GM19468 (cell line): ENCODE results near the gene TTC7B.

Experiments
- ATAC-seq: cut with Tn5 transposase; IDR thresholded peaks from one replicate; pipeline ENCODE4 v1.9.1; 2021; ENCODE audit warnings: mild to moderate bottlenecking, moderate library complexity, moderate number of reproducible peaks; ENCODE audit not compliant: unreplicated experiment; ENCODE audit errors: extremely low read depth

Gene TTC7B

DNA sequence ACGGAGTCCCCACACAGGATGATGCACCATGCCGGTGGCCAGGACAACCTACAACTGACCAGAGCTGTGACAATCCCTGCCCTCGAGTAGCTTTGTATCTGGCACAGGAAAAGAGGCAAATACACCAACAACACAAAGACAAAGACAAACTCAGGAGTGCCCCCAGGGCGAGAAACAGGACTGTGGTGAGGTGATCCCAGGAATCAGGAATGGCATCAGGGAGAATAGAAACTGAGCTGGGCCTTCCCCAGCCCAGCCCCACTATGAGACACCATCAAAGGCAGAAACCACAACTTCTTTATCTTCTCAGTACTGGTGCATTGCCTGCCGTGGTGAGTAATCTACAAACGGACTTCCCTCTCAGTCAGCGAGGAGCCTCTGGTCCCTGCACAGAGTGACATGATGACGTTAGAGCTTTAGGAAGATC, 157.7 kb downstream of the TTC7B start:
- no peak for ATAC-seq

GRCh38 chr14:90656973-90657372, 159.3 kb downstream of the TTC7B start:
- no peak for ATAC-seq

- no peak for ATAC-seq
Observed at GRCh38 chr14:90655829-90656228, 160.4 kb downstream of the TTC7B start.

- ATAC-seq: no peak
Observed at GRCh38 chr14:90654831-90655276, 161.4 kb downstream of the TTC7B start.

DNA sequence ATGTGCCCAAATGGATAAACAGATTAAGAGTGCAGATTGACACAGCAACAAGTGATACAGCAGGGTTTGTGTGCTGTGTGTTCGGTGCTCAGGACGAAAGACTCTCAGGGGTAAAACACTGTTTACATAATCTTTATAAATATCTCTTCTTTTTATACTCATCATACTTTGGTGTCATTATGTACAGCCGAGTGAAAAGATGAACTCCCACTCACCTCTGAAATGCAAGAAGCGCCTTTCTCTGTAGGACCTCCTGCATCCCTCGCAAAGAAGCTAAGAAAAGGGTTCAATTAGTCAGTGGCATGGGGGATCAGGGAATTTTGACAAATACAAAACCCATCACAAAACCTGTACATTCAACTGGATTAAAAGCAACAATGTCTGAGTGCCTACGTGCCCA, 163.6 kb downstream of the TTC7B start:
- ATAC-seq: no peak

DNA sequence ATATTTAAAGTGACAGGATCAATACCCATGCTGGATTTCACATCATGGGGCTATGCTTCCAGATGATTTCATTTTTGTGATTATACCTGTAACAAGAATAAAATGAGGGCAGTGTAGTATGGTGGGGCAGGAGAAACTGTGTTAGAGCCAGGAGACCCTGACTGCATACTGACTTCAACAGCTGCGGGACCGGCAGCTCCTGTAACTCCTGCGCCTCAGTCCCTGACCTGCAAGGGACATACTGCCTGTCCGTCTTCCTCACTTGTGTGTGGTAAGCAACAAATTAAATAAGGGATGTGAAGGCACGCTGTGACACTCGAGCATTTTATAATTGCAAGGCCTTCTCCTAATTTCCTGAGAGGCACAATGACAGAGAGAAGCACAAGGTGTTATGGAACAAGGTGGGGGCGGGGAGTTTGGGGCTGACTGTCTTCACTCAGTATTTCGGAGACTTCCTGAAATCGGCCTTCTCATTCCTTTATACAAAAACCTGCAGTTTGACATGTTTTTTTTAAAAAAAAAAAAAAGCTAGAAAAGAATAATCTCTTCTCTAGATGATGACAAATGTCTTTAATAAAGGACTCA, 164.2 kb downstream of the TTC7B start:
- no peak for ATAC-seq

DNA sequence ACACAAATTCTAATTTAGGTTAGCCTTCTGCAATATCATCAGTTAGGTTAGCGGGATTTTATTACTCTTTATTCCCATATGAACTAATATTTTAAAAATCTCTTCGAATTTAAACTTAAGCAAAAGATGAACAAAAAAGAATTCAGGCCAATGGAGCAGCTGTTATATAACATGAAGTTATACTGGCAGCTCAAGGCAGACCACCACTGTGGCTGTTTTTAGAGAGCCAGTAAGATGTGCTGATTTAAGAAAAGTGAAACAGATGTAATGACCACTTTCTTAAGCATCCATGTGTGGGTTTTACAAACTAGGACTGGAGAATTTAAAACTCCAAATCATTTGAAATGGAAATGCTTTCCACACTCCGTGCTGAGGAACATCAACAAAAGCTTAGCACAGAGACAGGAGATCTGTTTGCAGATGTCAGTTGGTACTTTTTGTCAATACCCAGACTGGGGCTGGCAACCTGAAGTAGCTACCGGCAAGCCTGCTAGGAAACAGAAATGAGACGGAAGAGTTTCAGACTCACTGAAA, 164.9 kb downstream of the TTC7B start:
- ATAC-seq: no peak

- ATAC-seq: no peak
Observed at GRCh38 chr14:90649557-90650135, 166.6 kb downstream of the TTC7B start.

DNA sequence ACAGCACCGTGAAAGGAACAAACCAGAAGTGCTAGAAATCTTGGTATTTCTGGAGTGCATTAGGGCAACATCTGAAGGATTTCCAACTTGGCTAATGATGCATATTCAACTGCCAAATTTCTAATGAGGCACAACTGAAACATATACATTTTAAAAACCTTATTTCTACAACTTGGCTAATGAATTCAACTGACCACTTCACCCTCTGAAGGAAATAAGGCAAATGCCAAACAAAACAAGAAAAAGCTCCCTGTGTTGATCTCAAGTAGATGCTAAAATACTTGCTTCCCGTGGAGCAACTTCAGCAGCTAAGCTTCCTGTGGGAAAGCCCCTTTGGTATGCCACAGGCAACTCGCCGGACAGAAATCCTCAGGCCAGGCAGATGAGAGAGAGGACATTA, 167.1 kb downstream of the TTC7B start:
- ATAC-seq: no peak

DNA sequence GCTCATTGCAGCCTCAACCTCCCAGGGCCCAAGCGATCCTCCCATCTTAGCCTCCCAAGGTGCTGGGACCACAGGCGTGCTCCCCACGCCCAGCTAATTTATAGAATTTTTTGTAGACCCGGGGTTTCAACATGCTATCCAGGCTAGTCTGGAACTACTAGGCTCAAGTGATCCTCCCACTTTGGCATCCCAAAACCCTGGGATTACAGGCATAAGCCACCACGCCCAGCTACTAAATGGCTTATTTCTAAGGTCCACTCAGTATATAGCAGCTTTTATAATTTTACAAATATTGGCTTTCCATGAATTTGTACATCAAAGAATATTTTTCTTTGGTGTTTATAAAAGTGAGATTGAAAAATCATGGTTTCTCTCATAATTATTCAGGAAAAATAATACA, 167.8 kb downstream of the TTC7B start:
- ATAC-seq: no peak

DNA sequence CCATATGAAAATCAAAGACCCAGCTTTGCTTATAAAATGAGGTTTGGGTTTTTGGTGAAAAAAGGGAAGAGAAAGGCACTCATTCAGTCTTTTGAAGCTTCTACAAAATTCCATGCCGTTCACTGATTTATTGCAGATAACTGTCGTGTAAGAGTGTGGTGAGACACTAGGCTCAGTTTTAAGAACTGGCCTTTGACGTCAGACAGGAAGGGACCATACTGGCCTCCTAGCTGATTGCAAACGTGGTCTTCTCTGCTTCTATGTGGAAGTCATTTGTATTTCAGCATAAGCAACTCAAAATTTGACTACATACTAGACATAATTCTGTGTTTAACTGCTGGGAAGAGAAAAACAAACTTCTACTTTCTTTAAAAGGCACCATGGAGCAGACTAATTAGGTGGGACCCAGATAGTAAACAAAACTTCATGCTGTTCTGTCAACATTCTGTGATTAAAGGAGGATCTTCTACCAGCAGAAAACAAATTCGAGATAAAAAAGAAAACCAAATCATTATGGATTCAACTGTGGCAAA, 168.7 kb downstream of the TTC7B start:
- ATAC-seq: no peak

GRCh38 chr14:90645842-90646443, 170.3 kb downstream of the TTC7B start:
- ATAC-seq: no peak

DNA sequence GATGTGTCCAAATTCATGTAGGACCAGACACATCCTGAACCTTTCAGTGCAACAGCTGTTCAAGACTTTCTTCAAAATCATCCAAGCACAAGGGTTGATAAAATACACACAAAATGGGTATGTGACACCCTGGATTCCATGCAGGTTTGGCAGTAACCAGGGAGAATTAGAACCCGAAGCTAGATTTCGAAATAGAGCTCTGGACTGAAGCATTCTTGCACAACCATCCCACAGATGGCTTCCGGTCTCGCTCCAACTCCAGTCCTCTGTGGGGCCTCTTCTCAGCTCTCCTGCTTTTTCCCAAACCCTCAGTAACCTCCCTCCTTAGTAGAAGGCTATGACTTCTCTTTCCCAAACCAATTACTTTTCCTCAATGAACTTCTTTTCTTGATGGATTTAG, 171.3 kb downstream of the TTC7B start:
- ATAC-seq: no peak

- ATAC-seq: no peak
Observed at GRCh38 chr14:90643982-90644670, 172.1 kb downstream of the TTC7B start.

- ATAC-seq: no peak
Observed at GRCh38 chr14:90642244-90642717, 173.9 kb downstream of the TTC7B start.

DNA sequence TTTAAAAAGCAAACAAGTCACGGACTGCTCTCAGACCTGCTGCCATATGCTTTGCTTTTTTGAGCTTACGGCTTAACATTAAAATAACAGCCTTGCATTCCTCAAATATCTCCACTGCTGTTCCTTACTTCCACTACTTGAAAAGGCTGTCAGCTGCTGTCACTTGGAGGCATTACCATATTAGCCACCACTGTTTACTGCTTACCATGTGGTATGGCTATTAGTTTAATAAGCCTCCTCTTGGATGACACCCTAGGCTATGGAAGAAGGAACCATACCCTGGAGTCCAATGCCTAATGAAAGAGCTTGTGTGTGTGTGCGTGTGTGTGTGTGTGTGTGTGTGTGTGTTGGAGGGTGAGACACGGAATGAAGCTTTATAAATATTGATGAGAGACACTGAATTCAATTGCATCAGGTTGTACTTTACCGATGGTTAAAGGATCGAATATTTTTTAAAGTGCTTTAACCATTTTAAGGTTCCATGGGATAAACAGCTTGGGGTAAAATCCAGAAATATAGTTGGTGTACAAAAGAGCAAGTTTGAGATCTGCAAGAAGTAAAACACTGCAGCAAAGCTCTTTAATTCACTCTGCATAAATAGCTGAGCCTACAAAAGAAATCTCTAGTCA, 174.5 kb downstream of the TTC7B start:
- ATAC-seq: no peak

DNA sequence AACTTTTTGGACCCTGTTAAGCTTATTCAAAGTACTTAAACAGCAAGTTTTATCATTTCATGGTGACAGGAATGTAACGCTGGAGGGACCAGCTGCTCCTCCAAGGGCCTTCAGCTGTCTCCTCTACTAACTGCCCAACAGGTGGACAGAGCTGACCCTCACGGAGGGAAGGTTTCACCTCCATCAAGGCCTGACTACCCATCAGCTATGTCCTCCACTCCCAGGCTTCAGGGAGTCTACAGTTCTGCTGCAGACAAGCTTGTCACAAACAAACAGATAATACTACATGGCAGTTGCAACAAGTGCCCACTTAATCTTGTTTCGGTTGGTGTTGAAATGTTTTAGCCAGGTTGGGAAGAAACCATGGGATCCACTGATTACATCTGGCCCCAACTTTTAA, 175.1 kb downstream of the TTC7B start:
- ATAC-seq: no peak

- no peak for ATAC-seq
Observed at GRCh38 chr14:90639641-90640040, 176.6 kb downstream of the TTC7B start.

- ATAC-seq: no peak
Observed at GRCh38 chr14:90632871-90633270, 183.4 kb downstream of the TTC7B start.

DNA sequence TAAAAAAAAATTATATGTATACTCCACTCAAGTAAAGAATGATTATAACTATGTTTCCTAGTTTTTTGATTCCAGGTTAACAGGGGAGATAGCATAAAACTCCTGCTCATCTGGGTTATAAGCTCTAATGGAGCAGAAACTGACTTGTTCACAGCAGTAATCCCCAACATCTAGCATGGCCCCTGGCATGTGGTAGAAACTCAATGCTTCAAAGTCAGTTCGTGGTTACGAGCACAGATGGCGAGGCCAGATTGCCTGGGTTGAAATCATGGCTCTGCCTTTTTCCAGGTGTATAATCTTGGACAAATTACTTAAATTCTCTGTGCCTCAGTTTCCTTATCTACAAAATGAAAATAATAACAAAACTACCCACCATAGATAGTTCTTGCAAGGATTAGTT, 183.8 kb downstream of the TTC7B start:
- no peak for ATAC-seq
